ENCODE data around the gene SLC22A2.

DNA sequence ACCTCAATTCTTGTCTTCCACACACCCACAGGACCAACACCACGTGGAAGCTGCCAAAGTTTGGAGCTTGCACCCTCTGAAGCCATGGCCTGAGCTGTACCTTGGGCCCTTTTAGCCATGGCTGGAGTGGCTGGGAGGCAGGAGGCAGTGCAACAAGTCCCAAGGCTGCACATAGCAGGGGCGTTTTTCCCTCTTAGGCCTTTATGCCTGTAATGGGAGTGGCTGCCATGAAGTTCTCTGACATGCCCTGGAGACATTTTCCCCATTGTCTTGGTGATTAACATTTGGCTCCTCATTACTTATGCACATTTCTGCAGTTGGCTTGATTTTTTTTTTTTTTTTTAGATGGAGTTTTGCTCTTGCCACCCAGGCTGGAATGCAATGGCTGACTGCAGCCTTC lies 45.2 kb upstream of the SLC22A2 start:
- no peak for TF ChIP-seq CTCF (conservative IDR thresholded peaks at IDR 0.05 in 1 of 2, IDR thresholded peaks at IDR 0.05 in 1 of 2; ENCODE audit: low read depth in 1 of 2, low read length in 2 of 2)
- TF ChIP-seq EZH2 (IDR thresholded peaks at IDR 0.05; ENCODE audit: low read length, missing control alignments), result no peak

Measured in fibroblast of lung (primary cell).